ENCODE data around the gene ACTL6A. TPM values are rescaled to one million over a fixed set of nuclear protein-coding genes. Genes with fewer than 3 reads are reported as not detected.
"Not testable (repeated sequence)": the region's sequence is repeated elsewhere in the genome, so short reads cannot be mapped to it uniquely, and the experiment has no call there.

Gene ACTL6A
- total RNA-seq: 54.9 TPM
- 38.9 TPM for polyA plus RNA-seq

DNA sequence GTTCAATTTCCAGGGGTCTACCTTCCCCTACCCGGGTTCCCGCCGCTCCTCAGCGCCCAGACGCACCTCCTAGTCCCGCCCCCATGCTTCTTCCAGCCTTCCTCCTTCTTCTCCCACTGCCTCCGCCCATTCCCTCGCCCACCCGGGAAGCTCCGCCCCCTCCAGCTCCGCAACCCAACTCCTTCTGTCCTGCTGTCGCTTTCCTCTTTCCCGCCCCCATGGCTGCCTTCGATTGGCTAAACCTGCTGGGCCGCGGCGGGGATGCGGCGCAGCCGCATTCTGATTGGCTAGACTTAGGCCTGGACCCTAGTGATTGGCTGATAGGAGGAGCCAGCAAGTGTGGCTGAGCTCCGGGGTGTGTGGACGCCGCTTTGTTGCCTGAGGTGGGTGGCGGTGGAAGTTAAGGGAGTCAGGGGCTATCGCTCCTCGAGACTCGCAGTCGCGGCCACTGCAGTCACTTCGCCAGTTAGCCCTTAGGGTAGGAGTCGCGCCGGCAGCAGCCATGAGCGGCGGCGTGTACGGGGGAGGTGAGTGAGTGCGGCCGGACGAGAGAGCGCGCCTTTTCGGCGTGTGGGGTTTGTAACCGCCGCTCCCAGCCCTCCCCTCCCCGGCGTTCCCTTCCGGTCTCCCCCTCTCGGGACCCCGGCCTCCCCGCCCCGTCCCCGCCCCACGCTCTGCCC is at the start of gene ACTL6A:
TSS of gene ACTL6A (plus strand) at position 336 of the 680 bp plus-strand sequence. CDS start at position 503, 167 bp downstream.
- H3K27ac ChIP-seq (ENCODE audit: low read depth): peak within 1 kb of the TSS; percentile 84
- under 1% methylated on average over 55 of the region's 55 CpGs for WGBS
- no peaks in the 10 kb centered on the region for H3K4me1 ChIP-seq (ENCODE audit: insufficient read depth)
- peak within 1 kb of the TSS; percentile 87 for H3K4me3 ChIP-seq (ENCODE audit: low read depth, low read length)
- DNase-seq (ENCODE audit: extremely low spot score): peak; percentile 100
- H3K36me3 ChIP-seq (ENCODE audit: insufficient read depth): no peaks in the 10 kb centered on the region

DNA sequence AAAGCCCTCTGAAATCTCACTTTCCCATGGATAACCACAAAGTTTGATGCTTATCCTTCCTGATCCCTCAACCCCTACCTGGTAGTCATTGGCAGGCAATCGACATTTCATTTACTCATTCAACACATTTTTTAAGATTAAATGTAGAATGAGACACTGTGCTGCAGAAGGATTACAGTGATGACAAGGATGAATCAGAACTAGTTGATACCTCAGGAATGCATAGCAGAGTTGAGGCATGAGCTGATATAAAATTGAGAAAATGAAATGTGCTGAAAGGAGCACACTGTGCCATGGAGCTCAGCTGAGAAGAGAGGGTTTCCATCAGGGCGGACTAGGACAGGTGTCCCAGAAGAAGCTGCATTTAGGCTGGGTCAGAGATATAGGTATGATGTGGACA is 48.9 kb upstream of the ACTL6A start:
- DNase-seq (ENCODE audit: extremely low spot score): no peak
- H3K4me3 ChIP-seq (ENCODE audit: low read depth, low read length): no peak overlapping the region
- WGBS: 96% methylated on average over 2 of the region's 2 CpGs
- no peaks in the 10 kb centered on the region for H3K4me1 ChIP-seq (ENCODE audit: insufficient read depth)
- H3K36me3 ChIP-seq (ENCODE audit: insufficient read depth): no peaks in the 10 kb centered on the region
- no peak overlapping the region for H3K27ac ChIP-seq (ENCODE audit: low read depth)

DNA sequence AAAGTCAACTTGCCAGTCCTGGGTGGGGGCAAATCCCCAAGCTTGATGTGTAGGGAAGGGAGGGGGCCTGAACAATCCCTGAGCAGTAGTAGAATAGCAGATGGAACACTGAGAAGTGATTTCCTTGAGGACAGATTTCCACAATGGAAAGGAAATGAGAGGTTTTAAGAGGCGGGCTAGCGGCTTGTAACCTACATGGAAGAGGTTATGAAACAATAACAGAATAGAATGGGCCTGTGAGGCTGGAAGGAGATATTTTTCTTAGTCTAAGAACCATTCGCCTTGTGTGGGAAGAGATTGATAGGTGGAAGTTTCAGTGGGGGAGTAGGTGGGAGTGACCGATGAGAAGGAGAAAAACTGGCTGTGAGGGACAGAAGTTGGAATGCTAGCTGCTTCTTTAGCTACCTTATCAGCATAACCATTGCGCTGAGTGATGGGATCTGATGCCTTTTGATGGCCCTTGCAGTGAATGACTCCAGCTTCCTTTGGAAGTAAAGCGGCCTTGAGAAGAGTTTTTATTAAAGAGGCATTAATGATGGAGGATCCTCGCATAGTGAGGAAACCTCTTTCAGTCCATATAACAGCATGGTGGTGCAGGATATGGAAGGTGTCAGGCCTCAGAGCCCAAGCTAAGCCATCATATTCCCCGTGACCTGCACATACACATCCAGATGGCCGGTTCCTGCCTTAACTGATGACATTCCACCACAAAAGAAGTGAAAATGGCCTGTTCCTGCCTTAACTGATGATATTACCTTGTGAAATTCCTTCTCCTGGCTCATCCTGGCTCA is 46.1 kb upstream of the ACTL6A start:
- not testable (repeated sequence) for H3K27ac ChIP-seq (ENCODE audit: low read depth); H3K4me1 ChIP-seq (ENCODE audit: insufficient read depth); H3K36me3 ChIP-seq (ENCODE audit: insufficient read depth); H3K4me3 ChIP-seq (ENCODE audit: low read depth, low read length); DNase-seq (ENCODE audit: extremely low spot score)
- 95% methylated on average over 9 of the region's 9 CpGs for WGBS

DNA sequence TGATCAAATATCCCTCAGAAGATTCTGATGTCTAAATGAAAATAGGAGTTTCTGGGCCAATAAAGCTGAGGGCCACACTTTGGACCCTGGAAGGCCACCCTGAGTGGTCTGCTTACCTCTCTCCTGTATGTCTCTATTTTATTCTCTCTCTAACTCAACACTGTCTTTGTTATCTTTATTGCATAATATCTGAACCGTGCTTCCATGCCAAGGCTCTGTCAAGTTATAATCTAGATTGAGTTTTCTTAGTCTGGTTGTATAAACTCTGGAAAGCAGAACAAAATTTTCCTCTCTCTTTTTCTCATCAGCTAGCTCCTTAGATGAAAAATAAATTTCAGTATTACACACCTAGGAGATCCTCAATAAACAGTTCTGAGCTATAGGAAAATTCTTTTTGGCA is 36.2 kb upstream of the ACTL6A start:
- H3K4me3 ChIP-seq (ENCODE audit: low read depth, low read length): no peak overlapping the region
- DNase-seq (ENCODE audit: extremely low spot score): no peak
- no peaks in the 10 kb centered on the region for H3K36me3 ChIP-seq (ENCODE audit: insufficient read depth)
- no peak overlapping the region for H3K27ac ChIP-seq (ENCODE audit: low read depth)
- no peaks in the 10 kb centered on the region for H3K4me1 ChIP-seq (ENCODE audit: insufficient read depth)
- 1% methylated on average over 1 of the region's 1 CpG for WGBS

- H3K27ac ChIP-seq (ENCODE audit: low read depth): peak overlapping the region; percentile 60
- no peaks in the 10 kb centered on the region for H3K4me1 ChIP-seq (ENCODE audit: insufficient read depth)
- WGBS: 4% methylated on average over 3 of the region's 3 CpGs
- no peaks in the 10 kb centered on the region for H3K36me3 ChIP-seq (ENCODE audit: insufficient read depth)
- H3K4me3 ChIP-seq (ENCODE audit: low read depth, low read length): no peak overlapping the region
- DNase-seq (ENCODE audit: extremely low spot score): peak; percentile 85
Measured at GRCh38 chr3:179526989-179527391, 35.7 kb upstream of the ACTL6A start.

GRCh38 chr3:179528772-179529171 is 34.0 kb upstream of the ACTL6A start:
- Histone ChIP-seq H3K4me3 (ENCODE audit: low read depth, low read length) (no peak overlapping the region), H3K4me1 (ENCODE audit: insufficient read depth) (no peaks in the 10 kb centered on the region), H3K36me3 (ENCODE audit: insufficient read depth) (no peaks in the 10 kb centered on the region), H3K27ac (ENCODE audit: low read depth) (no peak overlapping the region)
- 67% methylated on average over 4 of the region's 4 CpGs for WGBS
- no peak for DNase-seq (ENCODE audit: extremely low spot score)

DNA sequence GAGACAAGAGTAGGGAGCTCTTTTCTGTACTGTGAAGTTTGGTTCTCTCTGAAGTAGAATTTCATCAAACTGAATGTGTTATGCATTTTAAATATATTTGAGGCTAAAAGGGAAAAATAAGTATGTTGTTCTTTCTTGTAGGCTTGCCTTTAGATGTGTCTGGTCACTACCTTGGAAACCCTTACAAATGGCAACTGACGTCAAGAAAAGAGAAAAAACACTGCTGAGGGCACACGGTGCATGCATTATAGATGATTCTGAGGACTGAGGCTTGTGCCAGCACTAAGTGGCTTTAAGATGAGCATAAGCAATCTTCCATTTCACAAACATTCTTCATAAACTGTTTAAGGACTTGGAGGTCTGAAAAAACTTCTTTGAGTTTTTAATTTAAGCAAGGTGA is 31.1 kb upstream of the ACTL6A start:
- DNase-seq (ENCODE audit: extremely low spot score): no peak
- H3K27ac ChIP-seq (ENCODE audit: low read depth): no peak overlapping the region
- WGBS: 42% methylated on average over 2 of the region's 2 CpGs
- no peak overlapping the region for H3K4me3 ChIP-seq (ENCODE audit: low read depth, low read length)
- no peaks in the 10 kb centered on the region for H3K36me3 ChIP-seq (ENCODE audit: insufficient read depth)
- H3K4me1 ChIP-seq (ENCODE audit: insufficient read depth): no peaks in the 10 kb centered on the region

DNA sequence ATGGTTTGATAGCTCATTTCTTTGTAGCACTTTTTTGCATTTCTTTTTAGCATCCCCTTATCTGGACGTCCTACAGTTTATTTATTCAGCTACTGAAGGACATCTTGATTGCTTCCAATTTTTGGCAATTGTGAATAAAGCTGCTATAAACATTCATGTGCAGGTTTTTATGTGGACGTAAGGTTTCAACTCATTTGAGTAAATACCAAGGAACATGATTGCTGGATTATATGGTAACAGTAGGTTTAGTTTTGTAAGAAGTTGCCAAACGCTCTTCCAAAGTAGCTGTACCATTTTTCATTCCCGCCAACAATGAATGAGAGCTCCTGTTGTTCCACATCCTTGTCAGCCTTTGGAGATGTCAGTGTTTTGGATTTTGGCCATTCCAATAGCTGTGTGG is 29.5 kb upstream of the ACTL6A start:
- H3K36me3 ChIP-seq (ENCODE audit: insufficient read depth): no peaks in the 10 kb centered on the region
- no peaks in the 10 kb centered on the region for H3K4me1 ChIP-seq (ENCODE audit: insufficient read depth)
- 56% methylated on average over 4 of the region's 4 CpGs for WGBS
- no peak overlapping the region for H3K4me3 ChIP-seq (ENCODE audit: low read depth, low read length)
- DNase-seq (ENCODE audit: extremely low spot score): no peak
- no peak overlapping the region for H3K27ac ChIP-seq (ENCODE audit: low read depth)

DNA sequence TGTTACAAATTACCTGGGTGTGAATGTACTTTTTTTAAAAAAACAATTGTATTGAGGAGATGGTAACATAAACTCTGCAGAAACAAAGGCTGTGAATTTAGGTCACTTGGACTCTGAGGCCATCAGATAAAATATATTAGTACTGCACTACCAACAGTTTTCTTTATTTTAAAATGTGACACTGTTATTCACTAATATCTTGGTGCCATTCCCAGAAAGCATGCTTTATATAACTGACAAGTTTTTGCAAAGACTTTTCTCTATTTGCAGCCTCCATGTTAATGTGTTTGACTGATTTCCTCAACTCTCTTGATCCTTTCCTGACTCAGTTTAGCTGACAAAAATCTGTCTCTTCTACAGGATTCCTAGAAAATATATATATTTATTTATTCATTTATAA is 26.5 kb upstream of the ACTL6A start:
- Histone ChIP-seq H3K27ac (ENCODE audit: low read depth) (no peak overlapping the region), H3K4me3 (ENCODE audit: low read depth, low read length) (no peak overlapping the region), H3K4me1 (ENCODE audit: insufficient read depth) (no peaks in the 10 kb centered on the region)

GRCh38 chr3:179541094-179541493 is 21.6 kb upstream of the ACTL6A start:
- Histone ChIP-seq H3K4me3 (ENCODE audit: low read depth, low read length) (no peak overlapping the region), H3K27ac (ENCODE audit: low read depth) (no peak overlapping the region), H3K36me3 (ENCODE audit: insufficient read depth) (no peaks in the 10 kb centered on the region), H3K4me1 (ENCODE audit: insufficient read depth) (no peaks in the 10 kb centered on the region)
- DNase-seq (ENCODE audit: extremely low spot score): no peak
- 87% methylated on average over 2 of the region's 2 CpGs for WGBS

More for the DNA sequence above, 26.5 kb upstream of the ACTL6A start:
- H3K36me3 ChIP-seq (ENCODE audit: insufficient read depth): no peaks in the 10 kb centered on the region
- DNase-seq (ENCODE audit: extremely low spot score): no peak

DNA sequence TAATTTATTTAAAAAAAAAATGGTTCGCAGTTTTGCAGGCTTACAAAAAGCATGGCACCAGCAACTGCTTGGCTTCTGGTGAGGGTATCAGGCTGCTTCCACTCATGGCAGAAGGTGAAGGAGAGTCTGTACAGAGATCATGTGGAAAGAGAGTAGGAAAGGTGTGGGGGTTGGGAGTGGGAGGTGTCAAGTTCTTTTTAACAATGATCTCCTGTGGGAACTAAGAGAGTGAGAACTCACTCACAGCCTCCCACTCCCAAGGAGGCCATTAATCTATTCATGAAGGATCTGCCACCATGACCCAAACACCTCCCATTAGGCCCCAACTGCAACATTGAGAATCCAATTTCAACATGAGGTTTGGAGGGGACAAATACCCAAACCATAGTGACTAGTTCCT is 21.1 kb upstream of the ACTL6A start:
- Histone ChIP-seq H3K27ac (ENCODE audit: low read depth) (no peak overlapping the region), H3K4me3 (ENCODE audit: low read depth, low read length) (no peak overlapping the region), H3K36me3 (ENCODE audit: insufficient read depth) (no peaks in the 10 kb centered on the region), H3K4me1 (ENCODE audit: insufficient read depth) (no peaks in the 10 kb centered on the region)
- 93% methylated on average over 1 of the region's 1 CpG for WGBS
- DNase-seq (ENCODE audit: extremely low spot score): no peak

GRCh38 chr3:179542375-179542774 is 20.4 kb upstream of the ACTL6A start:
- Histone ChIP-seq H3K27ac (ENCODE audit: low read depth) (no peak overlapping the region), H3K36me3 (ENCODE audit: insufficient read depth) (no peaks in the 10 kb centered on the region), H3K4me3 (ENCODE audit: low read depth, low read length) (no peak overlapping the region), H3K4me1 (ENCODE audit: insufficient read depth) (no peaks in the 10 kb centered on the region)
- DNase-seq (ENCODE audit: extremely low spot score): no peak

- WGBS: 76% methylated on average over 2 of the region's 2 CpGs
- no peak for DNase-seq (ENCODE audit: extremely low spot score)
- Histone ChIP-seq H3K4me1 (ENCODE audit: insufficient read depth) (no peaks in the 10 kb centered on the region), H3K36me3 (ENCODE audit: insufficient read depth) (no peaks in the 10 kb centered on the region), H3K27ac (ENCODE audit: low read depth) (no peak overlapping the region), H3K4me3 (ENCODE audit: low read depth, low read length) (no peak overlapping the region)
Measured at GRCh38 chr3:179544981-179545645, 17.6 kb upstream of the ACTL6A start.

- no peak overlapping the region for H3K27ac ChIP-seq (ENCODE audit: low read depth)
- 88% methylated on average over 2 of the region's 2 CpGs for WGBS
- no peak overlapping the region for H3K4me3 ChIP-seq (ENCODE audit: low read depth, low read length)
- H3K36me3 ChIP-seq (ENCODE audit: insufficient read depth): no peaks in the 10 kb centered on the region
- H3K4me1 ChIP-seq (ENCODE audit: insufficient read depth): no peaks in the 10 kb centered on the region
- DNase-seq (ENCODE audit: extremely low spot score): no peak
Measured at GRCh38 chr3:179546814-179547241, 15.9 kb upstream of the ACTL6A start.

Measured in urinary bladder (tissue), 4 donors.